Stimulated activated CD4-positive, alpha-beta T cell treated with anti-CD3 and anti-CD28 coated beads, Interleukin-2, amount 100 ng/mL, for 4 hours (primary cell): ENCODE data around the gene SMCO1.
"Not testable (repeated sequence)": the region's sequence is repeated elsewhere in the genome, so short reads cannot be mapped to it uniquely, and the experiment has no call there.

Source experiments
- DNase-seq: peaks from one replicate; pipeline ENCODE4 v3.0.0-alpha.2; 2020; ENCODE audit warnings: low read depth

SMCO1 gene

DNA sequence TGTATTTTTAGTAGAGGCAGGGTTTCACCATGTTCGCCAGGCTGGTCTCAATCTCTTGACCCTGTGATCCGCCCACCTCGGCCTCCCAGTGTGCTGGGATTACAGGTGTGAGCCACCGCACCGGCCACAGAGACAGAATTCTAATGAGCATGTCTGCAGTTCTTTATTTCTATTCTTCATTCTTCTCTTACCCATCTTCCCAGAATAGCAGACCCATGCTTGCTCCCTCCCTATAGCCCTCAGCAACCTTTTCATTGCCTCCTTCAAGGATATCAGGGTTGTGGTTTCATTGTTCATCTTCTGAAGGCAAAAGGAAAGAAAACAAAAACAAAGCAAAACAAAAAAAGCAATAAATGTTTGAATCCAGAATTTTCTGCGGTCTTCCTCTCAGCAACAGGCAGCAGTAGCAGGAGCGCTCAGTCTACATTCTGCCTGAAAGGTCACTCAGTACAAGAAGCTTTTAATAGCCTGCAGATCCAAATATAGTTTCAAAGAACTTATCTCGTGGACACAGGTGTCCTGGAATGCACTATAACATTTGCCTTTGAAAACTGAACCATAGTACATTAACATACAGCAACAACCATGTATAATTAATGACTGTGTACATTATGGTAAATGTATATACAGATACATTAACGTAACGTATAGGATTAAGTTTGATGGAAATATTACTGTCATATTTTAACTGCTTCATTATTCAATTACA, at the start of gene SMCO1:
Gene SMCO1 (minus strand): TSS at position 434 of the 709 bp plus-strand sequence. CDS start 137 bp downstream, at position 297.
- no peak for DNase-seq

GRCh38 chr3:196563721-196564225, 48.6 kb upstream of the SMCO1 start:
- no peak for DNase-seq

- DNase-seq = no peak
Observed at GRCh38 chr3:196559826-196560225, 44.7 kb upstream of the SMCO1 start.

- no peak for DNase-seq
Observed at GRCh38 chr3:196558476-196558875, 43.3 kb upstream of the SMCO1 start.

GRCh38 chr3:196557236-196557635, 42.1 kb upstream of the SMCO1 start:
- DNase-seq = no peak

DNA sequence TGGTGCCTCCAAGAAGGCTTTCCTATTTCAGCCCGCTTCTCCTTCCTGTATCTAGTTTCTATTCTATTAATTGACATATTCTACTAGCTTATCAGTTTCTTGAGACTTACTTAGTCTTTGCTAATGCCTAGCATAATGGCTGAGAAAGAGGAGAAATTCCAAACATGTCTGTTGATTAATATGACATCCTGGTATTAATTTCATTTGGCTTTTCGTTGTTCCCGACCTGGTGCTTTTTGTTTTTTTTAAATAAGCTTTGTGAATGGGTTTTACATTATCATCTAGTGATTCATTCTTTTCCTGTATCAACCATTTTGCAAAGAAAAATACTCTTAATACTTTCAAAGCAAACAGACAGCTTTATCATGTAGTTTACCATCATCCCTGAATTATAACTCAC, 40.1 kb upstream of the SMCO1 start:
- no peak for DNase-seq

- no peak for DNase-seq
Observed at GRCh38 chr3:196554205-196554604, 39.1 kb upstream of the SMCO1 start.

GRCh38 chr3:196553551-196553950, 38.4 kb upstream of the SMCO1 start:
- DNase-seq = no peak

DNA sequence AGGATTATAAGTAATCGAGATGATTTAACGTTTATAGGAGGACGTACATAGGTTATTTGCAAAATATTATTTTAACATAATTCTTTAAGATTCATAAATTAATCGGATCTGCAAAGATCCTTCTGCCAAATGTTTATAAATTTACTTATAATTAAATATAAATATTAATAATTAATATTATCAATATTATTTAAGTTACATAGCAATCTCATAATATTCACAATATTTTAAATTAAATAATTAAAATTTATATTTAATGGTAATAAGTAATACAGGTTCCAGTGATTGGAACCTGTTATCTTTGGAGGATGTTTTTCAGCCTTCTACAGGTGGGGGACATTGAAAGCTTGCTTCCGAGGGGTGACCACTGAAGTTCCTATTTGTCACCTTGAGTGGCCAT, 37.1 kb upstream of the SMCO1 start:
- no peak for DNase-seq

DNA sequence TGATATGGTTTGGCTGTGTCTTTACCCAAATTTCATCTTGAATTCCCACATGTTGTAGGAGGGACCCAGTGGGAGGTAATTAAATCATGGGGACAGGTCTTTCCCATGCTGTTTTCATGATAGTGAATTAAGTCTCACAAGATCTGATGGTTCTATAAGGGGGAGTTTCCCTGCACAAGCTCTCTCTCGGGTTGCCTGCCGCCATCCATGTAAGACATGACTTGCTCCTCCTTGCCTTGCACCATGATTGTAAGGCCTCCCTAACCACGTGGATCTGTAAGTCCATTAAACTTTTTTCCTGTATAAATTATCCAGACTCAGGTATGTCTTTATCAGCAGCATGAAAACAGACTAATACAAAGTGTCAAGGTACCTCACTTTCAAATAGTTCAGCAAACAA, 35.0 kb upstream of the SMCO1 start:
- not testable (repeated sequence) for DNase-seq

- not testable (repeated sequence) for DNase-seq
Observed at GRCh38 chr3:196549312-196549711, 34.2 kb upstream of the SMCO1 start.

- no peak for DNase-seq
Observed at GRCh38 chr3:196547067-196547466, 31.9 kb upstream of the SMCO1 start.

GRCh38 chr3:196546537-196546936, 31.4 kb upstream of the SMCO1 start:
- DNase-seq = no peak

GRCh38 chr3:196544491-196544992, 29.4 kb upstream of the SMCO1 start:
- DNase-seq = no peak

GRCh38 chr3:196541684-196542445, 26.7 kb upstream of the SMCO1 start:
- DNase-seq = no peak

GRCh38 chr3:196537319-196537984, 22.3 kb upstream of the SMCO1 start:
- DNase-seq = peak; percentile 44

DNA sequence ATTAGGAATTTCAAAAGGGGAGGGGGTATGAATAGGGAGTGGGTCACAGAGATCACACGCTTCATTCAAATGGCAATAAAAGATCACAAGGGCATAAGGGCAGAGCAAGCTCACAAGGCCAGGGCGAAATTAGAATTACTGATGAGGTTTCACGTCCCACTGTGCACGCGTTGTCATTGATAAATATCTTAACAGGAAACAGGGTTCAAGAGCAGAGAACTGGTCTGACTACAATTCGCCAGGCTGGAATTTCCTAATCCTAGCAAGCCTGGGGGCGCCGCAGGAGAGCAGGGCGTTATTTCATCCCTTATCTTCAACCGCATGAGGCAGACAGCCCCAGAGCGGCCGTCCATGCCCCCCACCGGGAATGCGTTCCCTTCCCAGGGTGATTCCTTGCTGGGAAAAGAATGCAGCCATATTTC, 18.1 kb upstream of the SMCO1 start:
- no peak for DNase-seq

GRCh38 chr3:196531418-196531817, 16.3 kb upstream of the SMCO1 start:
- DNase-seq = no peak

DNA sequence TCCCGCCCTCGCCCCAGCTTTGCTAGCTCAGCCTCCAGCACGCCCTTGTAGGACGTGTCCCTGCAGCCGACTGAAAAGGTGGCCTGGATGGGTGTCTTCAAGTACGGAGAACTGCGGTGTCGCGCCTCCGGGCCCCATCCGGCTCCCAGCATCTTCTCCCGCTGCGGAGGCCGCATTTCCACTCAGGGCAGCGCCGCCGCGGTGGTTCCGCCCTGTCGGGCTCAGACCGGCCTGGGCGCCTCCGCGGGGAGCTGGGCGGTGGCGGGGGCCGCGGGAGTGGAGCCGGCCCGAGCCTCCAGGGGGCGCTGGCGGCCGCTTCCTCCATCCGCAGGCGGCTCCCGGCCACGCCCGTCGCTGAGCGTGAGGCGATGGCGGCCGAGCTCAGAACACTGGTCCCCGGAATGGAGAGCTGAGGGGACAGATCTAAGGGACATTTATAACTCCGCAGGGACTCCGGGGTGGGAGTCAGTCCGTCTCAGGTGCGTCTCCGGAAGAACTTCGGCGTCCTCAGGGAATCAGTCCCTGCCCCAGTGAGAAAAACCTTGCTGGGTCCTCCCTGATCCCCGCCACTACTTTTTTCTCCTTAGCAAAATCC, 13.6 kb upstream of the SMCO1 start:
- DNase-seq = peak; percentile 63

DNA sequence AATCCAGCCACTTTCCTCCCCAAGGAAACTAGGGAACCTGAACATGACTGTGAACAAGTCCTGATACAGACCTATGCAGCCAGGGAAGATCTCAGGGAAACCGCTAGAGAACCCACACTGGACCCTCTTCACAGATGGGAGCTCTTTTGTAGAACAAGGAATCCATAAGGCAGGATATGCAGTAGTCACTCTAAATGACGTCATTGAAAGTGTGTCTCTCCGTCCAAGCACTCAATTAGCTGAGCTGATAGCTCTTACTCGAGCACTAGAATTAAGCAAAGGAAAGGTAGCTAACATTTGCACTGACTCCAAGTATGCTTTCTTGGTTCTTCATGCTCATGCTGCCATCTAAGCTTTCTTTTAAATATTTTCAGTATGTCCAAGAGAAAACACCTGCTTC, 10.0 kb upstream of the SMCO1 start:
- no peak for DNase-seq

- no peak for DNase-seq
Observed at GRCh38 chr3:196524527-196524926, 9.4 kb upstream of the SMCO1 start.

GRCh38 chr3:196523841-196524240, 8.7 kb upstream of the SMCO1 start:
- DNase-seq = no peak
